Esophagus squamous epithelium (tissue), 5 donors: ENCODE measurements around the gene AUTS2. TPM values are rescaled to one million over a fixed set of nuclear protein-coding genes. Genes with fewer than 3 reads are reported as not detected.
"Not testable (repeated sequence)": the region's sequence is repeated elsewhere in the genome, so short reads cannot be mapped to it uniquely, and the experiment has no call there.

ENCODE experiments used
- DNase-seq: peaks from one replicate; lab custom pipeline; 2025; lab: John Stamatoyannopoulos, UW
- H3K27ac ChIP-seq, 4 donors: fragments of 200-600 bp; sonication (generic); one replicate each; pipeline ENCODE4 v1.5.1; 2016 to 2019; ENCODE audit warnings: mild to moderate bottlenecking in 1 of 4
- H3K27me3 ChIP-seq, 4 donors: fragments of 200-600 bp; sonication (generic); 1 replicate in 3 of 4; 2 replicates in 1 of 4; pipeline versions ENCODE4 v1.5.1 to v1.6.0; 2017 to 2021; ENCODE audit warnings: antibody characterized with exemption in 1 of 4
- H3K36me3 ChIP-seq, 3 donors: fragments of 200-600 bp; sonication (generic); one replicate each; pipeline ENCODE4 v1.5.1; 2016 to 2019
- H3K4me1 ChIP-seq, 3 donors: fragments of 200-600 bp; sonication (generic); one replicate each; pipeline ENCODE4 v1.5.1; 2017 to 2019
- H3K4me3 ChIP-seq, 4 donors: fragments of 200-600 bp; sonication (generic); 1 replicate in 3 of 4; 2 replicates in 1 of 4; pipeline ENCODE4 v1.5.1; 2016 to 2019; ENCODE audit warnings: mild to moderate bottlenecking in 2 of 4, moderate library complexity in 1 of 4
- H3K9me3 ChIP-seq, 3 donors: fragments of 200-600 bp; sonication (generic); one replicate each; pipeline ENCODE4 v1.5.1; 2016 to 2019
- POLR2A ChIP-seq, 4 donors: fragments of 450-650 bp; IDR thresholded peaks; one replicate each; pipeline ENCODE4 v1.6.1; 2017; ENCODE audit warnings: antibody characterized with exemption in 4 of 4, mild to moderate bottlenecking in 4 of 4, moderate library complexity in 3 of 4
- WGBS, 2 donors: methylation state at CpG; one replicate each; pipeline ENCODE4 v1.1.5; 2018; 5-methylcytosine and 5-hydroxymethylcytosine counted together
- intact Hi-C: fragments of 100-400 bp; cut with DNase I; formaldehyde crosslinking; loops from one replicate; pipeline ENCODE4 v1.15.0; 2022
- total RNA-seq, 4 donors: library from RNA; depleted of rRNA; stranded (reverse); fragments of >200 nt; gene quantifications; one replicate each; pipeline ENCODE4 v1.1.0, GENCODE V29; 2016
- TF ChIP-seq, protein P1 (sequence below), 6 experiments: fragments of 450-650 bp in 4 of 6; fragments of 200-600 bp in 2 of 6; sonication (generic) in 2 of 6; IDR thresholded peaks; one replicate each; pipeline ENCODE4 v1.5.1; 2016 to 2019; ENCODE audit warnings: antibody characterized with exemption in 6 of 6, mild to moderate bottlenecking in 4 of 6, moderate library complexity in 4 of 6
- donor health status: DM: yes; HTN: yes; CAD: no.

Gene AUTS2
- total RNA-seq, 4 donors from 2014 or later = 9.5 to 36.2 (median 23.0) TPM

DNA sequence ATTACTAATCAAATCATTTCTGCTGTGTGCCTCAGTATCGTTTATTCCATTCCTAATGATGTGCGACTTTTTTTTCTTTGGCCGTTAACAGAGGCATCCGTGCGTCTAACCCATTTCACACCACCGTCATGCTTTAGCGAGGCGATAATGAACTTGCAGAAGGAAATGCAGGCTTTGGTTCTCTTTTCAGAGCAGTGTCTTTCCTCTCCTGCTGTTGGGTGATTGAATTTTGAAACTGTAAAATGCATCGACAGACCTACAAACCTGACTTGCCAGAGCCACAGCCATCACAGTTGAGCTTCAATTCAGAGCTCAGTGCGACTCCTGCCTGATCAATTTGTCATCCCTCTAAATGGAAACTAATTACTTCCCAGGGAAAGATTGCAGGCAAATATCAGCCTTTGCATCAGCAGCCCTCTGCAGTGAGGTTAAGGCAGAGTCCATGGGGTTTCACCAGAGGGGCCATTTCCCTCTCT is 1047.6 kb downstream of the AUTS2 start:
- H3K4me3 ChIP-seq = no peak overlapping the region
- no peaks in the 10 kb centered on the region for H3K27me3 ChIP-seq
- 87 to 90% methylated on average over 9 to 10 of the region's 10 CpGs for WGBS, 2 donors
- intact Hi-C loops = no loop called here
- no peak for DNase-seq
- no peak overlapping the region for H3K27ac ChIP-seq
- H3K4me1 ChIP-seq = no peaks in the 10 kb centered on the region
- H3K36me3 ChIP-seq = peaks cover 0 to 9% (median 0%) of the 10 kb centered on the region in 3 donors
- H3K9me3 ChIP-seq = no peaks in the 10 kb centered on the region
- no peak for TF ChIP-seq POLR2A (IDR thresholded peaks at IDR 0.05)
- TF ChIP-seq, protein P1, sequence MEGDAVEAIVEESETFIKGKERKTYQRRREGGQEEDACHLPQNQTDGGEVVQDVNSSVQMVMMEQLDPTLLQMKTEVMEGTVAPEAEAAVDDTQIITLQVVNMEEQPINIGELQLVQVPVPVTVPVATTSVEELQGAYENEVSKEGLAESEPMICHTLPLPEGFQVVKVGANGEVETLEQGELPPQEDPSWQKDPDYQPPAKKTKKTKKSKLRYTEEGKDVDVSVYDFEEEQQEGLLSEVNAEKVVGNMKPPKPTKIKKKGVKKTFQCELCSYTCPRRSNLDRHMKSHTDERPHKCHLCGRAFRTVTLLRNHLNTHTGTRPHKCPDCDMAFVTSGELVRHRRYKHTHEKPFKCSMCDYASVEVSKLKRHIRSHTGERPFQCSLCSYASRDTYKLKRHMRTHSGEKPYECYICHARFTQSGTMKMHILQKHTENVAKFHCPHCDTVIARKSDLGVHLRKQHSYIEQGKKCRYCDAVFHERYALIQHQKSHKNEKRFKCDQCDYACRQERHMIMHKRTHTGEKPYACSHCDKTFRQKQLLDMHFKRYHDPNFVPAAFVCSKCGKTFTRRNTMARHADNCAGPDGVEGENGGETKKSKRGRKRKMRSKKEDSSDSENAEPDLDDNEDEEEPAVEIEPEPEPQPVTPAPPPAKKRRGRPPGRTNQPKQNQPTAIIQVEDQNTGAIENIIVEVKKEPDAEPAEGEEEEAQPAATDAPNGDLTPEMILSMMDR (IDR thresholded peaks at IDR 0.05) = no peak

DNA sequence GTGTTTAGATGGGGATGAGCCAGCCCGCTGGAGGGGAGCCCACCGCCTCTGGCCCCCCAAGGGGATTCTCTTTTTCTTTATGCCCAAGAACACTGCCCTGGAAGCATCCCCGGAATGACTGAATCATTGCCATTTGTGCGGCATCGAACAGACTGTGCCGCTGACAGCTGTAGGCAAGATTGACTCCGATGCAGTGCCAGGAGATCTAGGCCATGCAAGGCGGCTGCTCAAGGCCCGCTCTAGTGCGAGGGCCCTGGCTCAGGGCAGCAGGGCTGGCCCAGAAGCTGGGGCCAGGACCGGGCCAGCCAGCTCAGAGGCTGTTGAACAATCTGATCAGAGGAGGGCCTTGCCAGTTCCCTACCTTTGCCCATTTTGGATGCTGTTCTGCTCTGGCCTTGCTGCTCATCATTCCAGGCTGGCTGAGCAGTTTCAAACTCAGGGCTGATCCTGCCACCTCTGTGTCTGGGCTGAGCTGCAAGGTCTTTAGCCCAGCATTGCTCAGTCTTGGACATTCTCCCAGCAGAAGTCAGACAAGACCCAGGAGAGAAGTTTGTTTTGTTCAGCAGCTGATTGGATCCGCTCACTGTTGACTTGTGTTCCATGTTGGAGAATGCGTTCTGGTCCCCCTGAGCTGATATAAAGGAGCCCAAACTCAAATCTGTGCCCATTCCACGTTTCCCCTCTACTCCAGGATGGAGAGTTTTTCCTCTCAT is 1048.4 kb downstream of the AUTS2 start:
- Histone ChIP-seq H3K4me3 (no peak overlapping the region), H3K4me1 (no peaks in the 10 kb centered on the region), H3K27ac (no peak overlapping the region), H3K36me3 (peaks cover 0 to 9% (median 0%) of the 10 kb centered on the region in 3 donors), H3K9me3 (no peaks in the 10 kb centered on the region), H3K27me3 (no peaks in the 10 kb centered on the region)
- 84 to 89% methylated on average over 7 of the region's 14 CpGs for WGBS, 2 donors
- no peak for DNase-seq
- intact Hi-C loops = no loop called here
- TF ChIP-seq, protein P1 (IDR thresholded peaks at IDR 0.05) = no peak
- TF ChIP-seq POLR2A (IDR thresholded peaks at IDR 0.05) = no peak

DNA sequence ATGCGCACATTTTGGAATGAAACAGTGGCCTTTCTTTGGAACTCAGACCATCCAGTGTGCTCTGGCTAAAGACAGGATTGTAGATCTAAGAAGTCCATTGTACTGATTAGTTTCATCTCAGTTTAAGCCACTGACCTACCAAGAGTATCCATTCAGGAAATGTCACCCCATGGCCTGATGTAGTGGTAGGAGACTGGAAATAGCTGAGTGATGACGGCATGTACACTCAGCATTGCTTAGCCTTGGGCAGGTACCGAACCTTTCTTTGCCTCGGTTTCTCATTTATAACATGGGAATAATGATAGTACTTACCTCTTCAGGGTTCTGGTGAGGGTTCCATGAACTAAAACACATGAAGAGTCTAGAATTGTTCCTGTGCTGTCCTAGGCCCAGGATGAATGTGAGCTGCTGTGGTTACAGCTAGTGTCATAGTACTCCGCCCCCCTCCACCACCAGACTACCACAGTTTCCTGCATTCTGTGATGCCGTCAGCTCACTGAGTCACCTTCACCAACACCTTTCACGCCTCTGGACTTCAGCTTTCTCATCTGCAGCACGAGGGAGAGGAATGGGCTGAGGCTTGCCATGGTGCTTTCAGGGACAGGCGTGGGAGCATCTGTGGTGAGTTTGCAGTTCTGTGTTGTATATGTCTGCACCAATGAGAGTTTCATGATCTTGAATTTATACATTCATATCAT is 1049.7 kb downstream of the AUTS2 start:
- no peak for TF ChIP-seq POLR2A (IDR thresholded peaks at IDR 0.05)
- TF ChIP-seq, protein P1 (IDR thresholded peaks at IDR 0.05) = no peak
- intact Hi-C loops = no loop called here
- H3K9me3 ChIP-seq = no peaks in the 10 kb centered on the region
- H3K4me3 ChIP-seq = no peak overlapping the region
- no peaks in the 10 kb centered on the region for H3K27me3 ChIP-seq
- 58 to 76% methylated on average over 6 to 9 of the region's 9 CpGs for WGBS, 2 donors
- peaks cover 0 to 3% (median 0%) of the 10 kb centered on the region in 3 donors for H3K36me3 ChIP-seq
- DNase-seq = no peak
- H3K27ac ChIP-seq = no peak overlapping the region
- no peaks in the 10 kb centered on the region for H3K4me1 ChIP-seq

DNA sequence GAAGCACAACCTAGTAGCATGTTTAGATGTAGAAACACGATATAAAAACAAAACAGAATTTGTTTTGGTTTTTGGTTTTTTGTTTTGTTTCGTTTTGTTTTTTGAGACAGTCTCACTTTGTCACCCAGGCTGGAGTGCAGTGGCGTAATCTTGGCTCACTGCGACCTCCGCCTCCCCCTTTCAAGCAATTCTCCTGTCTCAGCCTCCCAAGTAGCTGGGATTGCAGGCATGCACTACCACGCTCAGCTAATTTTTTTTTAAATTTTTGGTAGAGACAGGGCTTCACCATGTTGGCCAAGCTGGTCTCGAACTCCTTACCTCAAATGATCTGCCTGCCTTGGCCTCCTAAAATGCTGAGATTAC is 1050.2 kb downstream of the AUTS2 start:
- H3K36me3 ChIP-seq, DNase-seq, H3K9me3 ChIP-seq, intact Hi-C loops, H3K4me3 ChIP-seq, H3K4me1 ChIP-seq, H3K27ac ChIP-seq, H3K27me3 ChIP-seq: not testable (repeated sequence)
- 85 to 89% methylated on average over 7 of the region's 7 CpGs for WGBS, 2 donors

DNA sequence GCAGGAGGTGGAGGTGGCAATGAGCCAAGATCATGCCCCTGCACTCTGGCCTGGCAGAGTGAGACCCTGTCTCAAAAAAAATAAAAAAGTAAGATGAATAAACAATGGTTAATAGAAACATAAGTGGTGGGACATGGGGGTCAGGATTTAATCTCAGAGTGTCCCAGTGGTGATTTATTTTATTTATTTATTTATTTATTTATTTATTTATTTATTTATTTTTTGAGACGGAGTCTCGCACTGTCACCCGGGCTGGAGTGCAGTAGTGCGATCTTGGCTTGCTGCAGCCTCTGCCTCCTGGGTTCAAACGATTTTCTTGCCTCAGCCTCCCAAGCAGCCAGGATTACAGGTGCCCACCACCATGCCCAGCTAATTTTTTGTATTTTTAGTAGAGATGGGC is 1051.0 kb downstream of the AUTS2 start:
- DNase-seq = no peak
- intact Hi-C loops = no loop called here
- 95 to 97% methylated on average over 5 of the region's 5 CpGs for WGBS, 2 donors
- no peaks in the 10 kb centered on the region for H3K27me3 ChIP-seq
- H3K4me1 ChIP-seq = no peaks in the 10 kb centered on the region
- H3K27ac ChIP-seq = no peak overlapping the region
- H3K36me3 ChIP-seq = no peaks in the 10 kb centered on the region
- no peaks in the 10 kb centered on the region for H3K9me3 ChIP-seq
- TF ChIP-seq POLR2A (IDR thresholded peaks at IDR 0.05) = no peak
- TF ChIP-seq, protein P1 (IDR thresholded peaks at IDR 0.05) = no peak
- H3K4me3 ChIP-seq = no peak overlapping the region
